Testis (tissue), 2 donors: ENCODE measurements around the gene R3HDM2.

ENCODE experiments used
- POLR2A ChIP-seq: fragments of 450-650 bp; IDR thresholded peaks from one replicate; pipeline ENCODE4 v1.6.1; 2017; ENCODE audit warnings: antibody characterized with exemption, mild to moderate bottlenecking, moderate library complexity
- TF ChIP-seq, protein P1 (sequence below), 3 experiments: fragments of 450-650 bp in 2 of 3; fragments of 200-600 bp in 1 of 3; sonication (generic) in 1 of 3; IDR thresholded peaks; one replicate each; pipeline ENCODE4 v1.5.1; 2016 to 2019; ENCODE audit warnings: antibody characterized with exemption in 3 of 3, mild to moderate bottlenecking in 2 of 3, moderate library complexity in 1 of 3

GRCh38 chr12:57461917-57462250, 31.0 kb upstream of the R3HDM2 start:
- no peak for TF ChIP-seq POLR2A
- TF ChIP-seq, protein P1, sequence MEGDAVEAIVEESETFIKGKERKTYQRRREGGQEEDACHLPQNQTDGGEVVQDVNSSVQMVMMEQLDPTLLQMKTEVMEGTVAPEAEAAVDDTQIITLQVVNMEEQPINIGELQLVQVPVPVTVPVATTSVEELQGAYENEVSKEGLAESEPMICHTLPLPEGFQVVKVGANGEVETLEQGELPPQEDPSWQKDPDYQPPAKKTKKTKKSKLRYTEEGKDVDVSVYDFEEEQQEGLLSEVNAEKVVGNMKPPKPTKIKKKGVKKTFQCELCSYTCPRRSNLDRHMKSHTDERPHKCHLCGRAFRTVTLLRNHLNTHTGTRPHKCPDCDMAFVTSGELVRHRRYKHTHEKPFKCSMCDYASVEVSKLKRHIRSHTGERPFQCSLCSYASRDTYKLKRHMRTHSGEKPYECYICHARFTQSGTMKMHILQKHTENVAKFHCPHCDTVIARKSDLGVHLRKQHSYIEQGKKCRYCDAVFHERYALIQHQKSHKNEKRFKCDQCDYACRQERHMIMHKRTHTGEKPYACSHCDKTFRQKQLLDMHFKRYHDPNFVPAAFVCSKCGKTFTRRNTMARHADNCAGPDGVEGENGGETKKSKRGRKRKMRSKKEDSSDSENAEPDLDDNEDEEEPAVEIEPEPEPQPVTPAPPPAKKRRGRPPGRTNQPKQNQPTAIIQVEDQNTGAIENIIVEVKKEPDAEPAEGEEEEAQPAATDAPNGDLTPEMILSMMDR (IDR thresholded peaks at IDR 0.05): no peak
